Suprapubic skin (tissue), 4 donors: ENCODE measurements around the gene EBF4.

Experiments
- CTCF ChIP-seq, 2 donors: fragments of 200-600 bp in 1 of 2; fragments of 450-650 bp in 1 of 2; sonication (generic) in 1 of 2; IDR thresholded peaks; one replicate each; pipeline ENCODE4 v1.5.1; 2016 to 2019; ENCODE audit warnings: antibody characterized with exemption in 2 of 2, mild to moderate bottlenecking in 1 of 2, moderate library complexity in 1 of 2
- POLR2A ChIP-seq, 2 donors: fragments of 450-650 bp; IDR thresholded peaks; one replicate each; pipeline ENCODE4 v1.6.1; 2017; ENCODE audit warnings: antibody characterized with exemption in 2 of 2, mild to moderate bottlenecking in 2 of 2, moderate library complexity in 2 of 2
- POLR2AphosphoS5 ChIP-seq, 3 donors: sonication (generic); formaldehyde crosslinking; IDR thresholded peaks; one replicate each; pipeline ENCODE4 v1.6.1; 2017; ENCODE audit warnings: antibody characterized with exemption in 3 of 3

- no peak for TF ChIP-seq CTCF (IDR thresholded peaks at IDR 0.05)
- no peak for TF ChIP-seq POLR2AphosphoS5 (IDR thresholded peaks at IDR 0.05)
- no peak for TF ChIP-seq POLR2A (IDR thresholded peaks at IDR 0.05)
Measured at GRCh38 chr20:2643708-2644107, 48.9 kb upstream of the EBF4 start.
